Neural crest cell (in vitro differentiated cells): ENCODE measurements around the gene ZDHHC4. TPM values are rescaled to one million over a fixed set of nuclear protein-coding genes. Genes with fewer than 3 reads are reported as not detected.

Experiments
- DNase-seq: peaks from one replicate; pipeline ENCODE4 v3.0.0; 2021; ENCODE audit warnings: low read depth, mixed read lengths, low spot score
- H3K27ac Mint-ChIP-seq: one replicate; pipeline ENCODE4 v1.8.0; 2021; ENCODE audit warnings: mild to moderate bottlenecking, mixed read lengths; ENCODE audit not compliant: unreplicated experiment
- H3K27me3 Mint-ChIP-seq: 2 replicates; pipeline ENCODE4 v1.8.0; 2021; ENCODE audit warnings: low read depth, mild to moderate bottlenecking, mixed read lengths
- H3K36me3 Mint-ChIP-seq: 2 replicates; pipeline ENCODE4 v1.8.0; 2021; ENCODE audit warnings: low read depth, mild to moderate bottlenecking, mixed read lengths
- H3K4me1 Mint-ChIP-seq: 2 replicates; pipeline ENCODE4 v1.8.0; 2021; ENCODE audit warnings: mixed read lengths
- H3K4me3 Mint-ChIP-seq: one replicate; pipeline ENCODE4 v1.8.0; 2021; ENCODE audit warnings: mild to moderate bottlenecking, mixed read lengths
- H3K9me3 Mint-ChIP-seq: 2 replicates; pipeline ENCODE4 v1.8.0; 2021; ENCODE audit warnings: mixed read lengths
- total RNA-seq: library from RNA; stranded (reverse); gene quantifications from 2 replicates; pipeline ENCODE4 v1.2.1, GENCODE V29; 2021
- TF ChIP-seq, protein P1 (sequence below): fragments of 200-600 bp; sonication (generic); conservative IDR thresholded peaks from 2 replicates; pipeline ENCODE4 v1.5.0; 2021; ENCODE audit warnings: antibody characterized with exemption, mild to moderate bottlenecking

The ZDHHC4 gene
- total RNA-seq, 1 donor from 2014 or later, result 78.6 TPM

DNA sequence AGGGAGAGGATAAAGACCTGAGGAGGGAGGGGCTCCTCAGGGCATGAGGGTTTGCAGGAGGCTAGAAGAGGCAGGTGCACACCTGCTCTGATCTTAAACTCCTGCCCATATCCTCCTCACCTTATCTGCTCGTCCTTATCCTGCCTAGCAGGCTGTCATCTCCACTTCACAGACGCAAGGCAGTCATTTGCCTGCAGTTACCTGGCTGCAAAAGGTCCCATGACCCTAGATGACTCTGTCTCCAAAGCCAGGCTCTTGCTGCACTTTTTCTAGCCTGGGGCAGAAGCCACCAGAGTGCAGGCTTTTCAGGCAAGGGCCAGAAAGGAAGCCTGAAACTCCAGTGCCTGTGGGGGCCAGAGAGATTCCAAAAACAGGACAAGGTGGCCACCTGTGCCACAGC lies 36.5 kb downstream of the ZDHHC4 start:
- Mint-ChIP-seq H3K27me3 (peaks cover 4% of the 10 kb centered on the region), H3K9me3 (no peaks in the 10 kb centered on the region), H3K27ac (no peak overlapping the region), H3K4me3 (peak overlapping the region; percentile 54), H3K36me3 (peaks cover 4% of the 10 kb centered on the region), H3K4me1 (peaks cover 9% of the 10 kb centered on the region)
- DNase-seq, result no peak
- TF ChIP-seq, protein P1, sequence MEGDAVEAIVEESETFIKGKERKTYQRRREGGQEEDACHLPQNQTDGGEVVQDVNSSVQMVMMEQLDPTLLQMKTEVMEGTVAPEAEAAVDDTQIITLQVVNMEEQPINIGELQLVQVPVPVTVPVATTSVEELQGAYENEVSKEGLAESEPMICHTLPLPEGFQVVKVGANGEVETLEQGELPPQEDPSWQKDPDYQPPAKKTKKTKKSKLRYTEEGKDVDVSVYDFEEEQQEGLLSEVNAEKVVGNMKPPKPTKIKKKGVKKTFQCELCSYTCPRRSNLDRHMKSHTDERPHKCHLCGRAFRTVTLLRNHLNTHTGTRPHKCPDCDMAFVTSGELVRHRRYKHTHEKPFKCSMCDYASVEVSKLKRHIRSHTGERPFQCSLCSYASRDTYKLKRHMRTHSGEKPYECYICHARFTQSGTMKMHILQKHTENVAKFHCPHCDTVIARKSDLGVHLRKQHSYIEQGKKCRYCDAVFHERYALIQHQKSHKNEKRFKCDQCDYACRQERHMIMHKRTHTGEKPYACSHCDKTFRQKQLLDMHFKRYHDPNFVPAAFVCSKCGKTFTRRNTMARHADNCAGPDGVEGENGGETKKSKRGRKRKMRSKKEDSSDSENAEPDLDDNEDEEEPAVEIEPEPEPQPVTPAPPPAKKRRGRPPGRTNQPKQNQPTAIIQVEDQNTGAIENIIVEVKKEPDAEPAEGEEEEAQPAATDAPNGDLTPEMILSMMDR, result no peak

DNA sequence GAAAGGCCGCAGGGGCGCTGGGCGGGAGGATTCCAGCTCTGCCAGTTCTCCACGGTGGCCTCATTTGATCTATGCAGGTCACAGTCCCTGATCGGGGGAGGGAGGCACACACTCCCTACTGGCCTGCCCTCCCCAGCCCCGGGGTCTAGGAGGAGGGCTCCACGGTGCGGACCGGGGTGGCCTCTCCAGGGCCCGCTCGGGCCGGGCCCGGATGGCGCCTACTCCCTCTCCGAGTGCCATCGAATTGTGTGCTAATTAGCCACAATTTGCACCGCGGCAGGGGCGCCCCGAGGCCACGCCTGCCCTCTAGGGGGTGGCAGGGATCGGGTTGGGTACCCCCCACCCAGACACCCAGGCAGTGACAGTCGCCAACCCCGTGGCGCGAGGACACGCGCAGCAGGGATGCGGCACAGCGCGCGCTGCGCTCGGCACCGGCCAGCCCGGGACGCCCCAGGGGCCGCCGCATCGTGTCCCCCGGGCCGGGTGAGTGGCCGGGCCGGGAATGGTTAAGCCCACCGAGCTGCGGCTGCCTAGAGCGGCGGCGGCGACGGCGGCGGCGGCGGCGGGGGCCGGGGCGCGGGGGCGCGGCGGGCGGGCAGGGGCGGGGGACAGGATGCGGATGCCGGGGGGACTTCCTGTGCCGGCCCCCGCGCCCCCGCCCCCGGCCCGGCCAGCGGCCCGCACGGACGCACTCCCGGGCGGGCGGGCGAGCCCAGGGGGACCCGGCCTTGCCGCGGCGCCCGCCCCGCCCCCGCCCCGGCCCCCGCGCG lies 37.9 kb downstream of the ZDHHC4 start, which contains the start of gene ZNF853:
TSS of gene ZNF853 (plus strand) at position 658 of the 770 bp plus-strand sequence. CDS start 565 bp downstream, outside the sequence.
- no peak within 1 kb of the TSS for H3K27ac Mint-ChIP-seq

DNA sequence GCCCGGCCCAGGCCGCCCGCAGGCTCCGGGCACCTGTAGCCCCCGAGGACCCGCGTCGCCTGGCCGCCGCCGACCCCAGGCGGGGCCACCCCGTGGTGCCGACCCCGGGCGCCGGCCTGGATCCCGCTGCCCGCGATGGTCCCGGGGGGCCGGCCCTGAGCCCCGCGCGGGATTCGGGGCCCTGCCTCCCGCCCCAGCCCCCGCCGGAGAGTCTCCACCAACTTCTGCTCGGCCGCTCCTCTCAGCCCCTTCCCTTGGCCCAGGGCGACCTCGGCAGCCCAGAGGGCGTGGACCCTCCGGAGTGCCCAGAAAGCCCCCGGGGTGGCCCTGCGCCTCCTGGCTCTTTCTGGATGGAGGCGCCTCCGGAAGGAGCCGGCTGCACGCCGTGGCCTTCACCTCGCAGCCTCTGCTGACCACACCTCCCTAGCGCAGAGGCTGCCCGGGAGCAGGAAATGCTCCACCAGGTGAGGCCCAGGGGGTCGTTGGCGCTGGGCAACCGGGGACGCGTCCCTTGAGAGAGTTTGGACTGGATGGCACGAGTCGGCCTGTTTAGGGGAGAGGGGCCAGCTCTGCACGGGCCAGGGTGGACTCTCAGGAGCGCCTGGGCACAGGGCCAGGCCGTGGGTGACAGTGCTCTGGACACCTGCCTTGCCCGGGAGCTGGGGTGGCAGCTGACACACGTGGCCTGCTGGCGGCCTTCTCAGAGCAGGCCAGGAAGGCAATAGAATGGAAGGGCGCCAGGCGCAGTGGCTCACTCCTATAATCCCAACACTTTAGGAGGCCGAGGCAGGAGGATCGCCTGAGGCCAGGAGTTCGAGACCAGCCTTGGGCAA lies 38.7 kb downstream of the ZDHHC4 start:
- peak; percentile 18 for DNase-seq
- Mint-ChIP-seq H3K36me3 (peaks cover 1% of the 10 kb centered on the region), H3K27ac (no peak overlapping the region), H3K9me3 (no peaks in the 10 kb centered on the region), H3K27me3 (peaks cover 4% of the 10 kb centered on the region), H3K4me3 (peak overlapping the region; percentile 57), H3K4me1 (peaks cover 9% of the 10 kb centered on the region)
- TF ChIP-seq, protein P1, result no peak

More for the DNA sequence above, 37.9 kb downstream of the ZDHHC4 start, which contains the start of gene ZNF853:
- peak; percentile 35 for DNase-seq
- peak within 1 kb of the TSS; percentile 85 for H3K4me3 Mint-ChIP-seq
- peaks cover 9% of the 10 kb centered on the region for H3K4me1 Mint-ChIP-seq
- peaks cover 4% of the 10 kb centered on the region for H3K27me3 Mint-ChIP-seq
- no peaks in the 10 kb centered on the region for H3K9me3 Mint-ChIP-seq
- TF ChIP-seq, protein P1, result no peak
- H3K36me3 Mint-ChIP-seq, result peaks cover 4% of the 10 kb centered on the region

DNA sequence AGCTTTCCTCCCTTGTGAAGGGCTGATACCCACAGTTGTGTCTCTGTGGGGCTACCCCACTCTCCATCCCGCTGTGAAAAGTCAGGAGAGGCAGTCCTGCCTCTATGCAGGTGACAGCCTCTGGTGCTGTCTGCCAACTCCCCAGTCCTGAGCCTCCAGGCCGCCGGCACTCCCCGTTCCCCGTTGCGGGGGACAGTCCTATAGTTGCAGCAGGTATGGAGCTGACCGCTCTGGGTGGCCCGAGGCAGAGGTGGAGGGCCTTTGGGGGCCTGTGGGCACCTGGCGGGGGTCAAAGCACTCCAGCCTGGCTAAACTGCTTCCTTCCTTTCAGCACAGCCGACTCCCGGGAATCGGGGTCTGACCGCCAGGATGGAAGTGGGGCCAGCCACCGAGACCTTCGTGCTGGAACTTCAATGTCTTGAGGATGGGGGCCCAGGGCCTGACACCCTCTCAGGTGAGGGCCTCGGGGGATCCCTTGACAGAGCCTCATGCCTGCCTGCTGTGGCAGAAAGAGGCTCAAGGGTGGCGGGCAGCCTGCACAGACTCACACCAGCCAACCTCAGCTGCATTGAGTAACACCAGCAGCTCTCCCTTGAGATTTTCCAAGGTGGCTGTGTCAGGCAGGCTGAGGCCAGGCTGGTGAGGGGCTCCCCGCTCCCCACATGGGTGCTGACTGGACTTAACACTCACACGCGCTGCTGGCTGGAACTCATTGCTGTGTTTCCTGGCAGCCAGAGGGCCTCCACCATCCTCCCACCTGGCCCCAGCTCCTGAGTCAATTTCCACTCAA lies 39.8 kb downstream of the ZDHHC4 start:
- no peak for DNase-seq
- peaks cover 4% of the 10 kb centered on the region for H3K27me3 Mint-ChIP-seq
- H3K4me1 Mint-ChIP-seq, result peaks cover 9% of the 10 kb centered on the region
- no peaks in the 10 kb centered on the region for H3K9me3 Mint-ChIP-seq
- no peak overlapping the region for H3K27ac Mint-ChIP-seq
- TF ChIP-seq, protein P1, result no peak
- H3K36me3 Mint-ChIP-seq, result peaks cover 6% of the 10 kb centered on the region
- peak overlapping the region; percentile 77 for H3K4me3 Mint-ChIP-seq

DNA sequence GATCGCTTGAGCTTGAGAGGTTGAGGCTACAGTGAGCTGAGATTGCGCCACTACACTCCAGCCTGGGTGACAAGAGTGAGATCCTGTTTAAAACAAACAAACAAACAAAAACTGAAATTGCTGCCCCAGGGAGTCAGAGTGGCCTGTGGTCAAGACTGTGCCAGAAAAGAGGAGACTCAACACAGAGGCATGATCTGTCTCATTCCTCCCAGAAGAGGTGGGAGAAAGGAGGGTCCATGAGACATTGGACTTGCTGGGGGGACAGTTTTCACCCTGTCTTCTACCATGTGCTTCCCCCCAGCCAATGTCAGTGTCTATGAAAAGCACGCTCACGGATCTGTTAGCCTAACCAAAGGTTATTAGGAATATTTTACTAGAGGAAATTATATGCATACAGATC lies 41.4 kb downstream of the ZDHHC4 start:
- H3K27me3 Mint-ChIP-seq, result no peaks in the 10 kb centered on the region
- TF ChIP-seq, protein P1, result no peak
- DNase-seq, result no peak
- H3K4me1 Mint-ChIP-seq, result peaks cover 9% of the 10 kb centered on the region
- H3K27ac Mint-ChIP-seq, result no peak overlapping the region
- H3K9me3 Mint-ChIP-seq, result no peaks in the 10 kb centered on the region
- H3K36me3 Mint-ChIP-seq, result peaks cover 10% of the 10 kb centered on the region
- H3K4me3 Mint-ChIP-seq, result peak overlapping the region; percentile 23
